Astrocyte of the cerebellum (primary cell): ENCODE data around the gene C3orf22.
"Not testable (repeated sequence)": the region's sequence is repeated elsewhere in the genome, so short reads cannot be mapped to it uniquely, and the experiment has no call there.

Source experiments
- DNase-seq: peaks from one replicate; pipeline ENCODE4 v3.0.0-alpha.2; 2011; ENCODE audit warnings: low read depth
- H3K4me3 ChIP-seq: 2 replicates; pipeline ENCODE4 v1.5.1; 2011; ENCODE audit warnings: mild to moderate bottlenecking, low read depth, low read length, moderate library complexity
- in situ Hi-C: cut with HindIII; loops from 2 replicates; pipeline ENCODE4 v1.10.0; 2017; ENCODE audit warnings: low sequenced_read_pairs
- TF ChIP-seq, protein P1 (sequence below): IDR thresholded peaks from 2 replicates; pipeline ENCODE4 v1.5.1; 2012; ENCODE audit warnings: low read length, low read depth, moderate library complexity, mild to moderate bottlenecking; ENCODE audit errors: missing control alignments

Gene C3orf22

DNA sequence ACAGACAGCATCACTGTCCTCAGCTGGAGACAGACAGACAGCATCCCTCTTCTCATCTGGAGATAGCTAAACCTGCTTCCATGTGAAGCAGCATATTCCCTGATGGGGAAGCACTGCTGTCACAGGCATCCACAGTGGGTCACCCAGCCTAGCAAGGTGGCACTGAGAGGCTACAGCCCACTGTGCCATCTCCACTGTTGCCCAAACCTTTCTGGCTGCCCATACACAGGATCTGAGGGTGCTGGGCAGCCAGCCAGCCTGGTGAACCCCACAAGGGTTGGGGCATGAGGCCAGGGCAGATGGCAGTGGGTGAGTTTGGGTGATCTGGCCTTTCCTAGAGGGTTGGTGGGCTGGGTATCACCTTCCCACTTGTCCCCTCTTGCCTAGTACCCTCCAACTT is 23.1 kb downstream of the C3orf22 start:
- TF ChIP-seq, protein P1, sequence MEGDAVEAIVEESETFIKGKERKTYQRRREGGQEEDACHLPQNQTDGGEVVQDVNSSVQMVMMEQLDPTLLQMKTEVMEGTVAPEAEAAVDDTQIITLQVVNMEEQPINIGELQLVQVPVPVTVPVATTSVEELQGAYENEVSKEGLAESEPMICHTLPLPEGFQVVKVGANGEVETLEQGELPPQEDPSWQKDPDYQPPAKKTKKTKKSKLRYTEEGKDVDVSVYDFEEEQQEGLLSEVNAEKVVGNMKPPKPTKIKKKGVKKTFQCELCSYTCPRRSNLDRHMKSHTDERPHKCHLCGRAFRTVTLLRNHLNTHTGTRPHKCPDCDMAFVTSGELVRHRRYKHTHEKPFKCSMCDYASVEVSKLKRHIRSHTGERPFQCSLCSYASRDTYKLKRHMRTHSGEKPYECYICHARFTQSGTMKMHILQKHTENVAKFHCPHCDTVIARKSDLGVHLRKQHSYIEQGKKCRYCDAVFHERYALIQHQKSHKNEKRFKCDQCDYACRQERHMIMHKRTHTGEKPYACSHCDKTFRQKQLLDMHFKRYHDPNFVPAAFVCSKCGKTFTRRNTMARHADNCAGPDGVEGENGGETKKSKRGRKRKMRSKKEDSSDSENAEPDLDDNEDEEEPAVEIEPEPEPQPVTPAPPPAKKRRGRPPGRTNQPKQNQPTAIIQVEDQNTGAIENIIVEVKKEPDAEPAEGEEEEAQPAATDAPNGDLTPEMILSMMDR, result no peak
- H3K4me3 ChIP-seq, result no peak overlapping the region
- in situ Hi-C loops, result no loop called here
- no peak for DNase-seq

DNA sequence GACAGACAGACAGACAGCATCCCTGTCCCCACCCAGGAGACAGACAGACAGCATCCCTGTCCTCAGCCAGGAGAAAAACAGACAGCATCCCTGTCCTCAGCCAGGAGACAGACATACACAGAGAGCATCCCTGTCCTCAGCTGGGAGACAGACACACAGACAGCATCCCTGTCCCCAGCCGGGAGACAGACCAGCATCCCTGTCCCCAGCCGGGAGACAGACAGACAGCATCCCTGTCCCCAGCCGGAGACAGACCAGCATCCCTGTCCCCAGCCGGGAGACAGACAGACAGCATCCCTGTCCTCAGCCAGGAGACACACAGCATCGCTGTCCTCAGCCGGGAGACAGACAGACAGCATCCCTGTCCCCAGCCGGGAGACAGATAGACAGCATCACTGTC is 24.0 kb downstream of the C3orf22 start:
- H3K4me3 ChIP-seq, in situ Hi-C loops, DNase-seq: not testable (repeated sequence)

- in situ Hi-C loops, result no loop called here
- DNase-seq, result no peak
- TF ChIP-seq, protein P1, result no peak
- H3K4me3 ChIP-seq, result no peak overlapping the region
Measured at GRCh38 chr3:126533506-126533905, 25.2 kb downstream of the C3orf22 start.

DNA sequence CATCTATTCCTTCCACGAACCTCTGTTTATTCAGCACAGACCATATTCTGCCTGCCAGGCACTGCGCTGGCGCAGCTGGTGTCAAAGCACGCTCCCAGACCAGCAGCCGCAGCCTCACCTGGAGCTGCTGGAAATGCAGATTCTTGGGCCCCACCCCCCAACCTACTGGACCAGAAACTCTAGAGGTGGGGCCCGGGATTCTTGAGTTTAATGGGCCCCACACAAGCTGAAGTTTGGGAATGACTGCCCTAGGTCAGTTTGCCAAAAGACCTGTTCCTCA is 27.7 kb downstream of the C3orf22 start:
- no peak for DNase-seq
- in situ Hi-C loops, result no loop called here
- H3K4me3 ChIP-seq, result no peak overlapping the region
- TF ChIP-seq, protein P1, result no peak

- in situ Hi-C loops, result no loop called here
- TF ChIP-seq, protein P1, result no peak
- DNase-seq, result no peak
- no peak overlapping the region for H3K4me3 ChIP-seq
Measured at GRCh38 chr3:126530171-126531050, 28.3 kb downstream of the C3orf22 start.

DNA sequence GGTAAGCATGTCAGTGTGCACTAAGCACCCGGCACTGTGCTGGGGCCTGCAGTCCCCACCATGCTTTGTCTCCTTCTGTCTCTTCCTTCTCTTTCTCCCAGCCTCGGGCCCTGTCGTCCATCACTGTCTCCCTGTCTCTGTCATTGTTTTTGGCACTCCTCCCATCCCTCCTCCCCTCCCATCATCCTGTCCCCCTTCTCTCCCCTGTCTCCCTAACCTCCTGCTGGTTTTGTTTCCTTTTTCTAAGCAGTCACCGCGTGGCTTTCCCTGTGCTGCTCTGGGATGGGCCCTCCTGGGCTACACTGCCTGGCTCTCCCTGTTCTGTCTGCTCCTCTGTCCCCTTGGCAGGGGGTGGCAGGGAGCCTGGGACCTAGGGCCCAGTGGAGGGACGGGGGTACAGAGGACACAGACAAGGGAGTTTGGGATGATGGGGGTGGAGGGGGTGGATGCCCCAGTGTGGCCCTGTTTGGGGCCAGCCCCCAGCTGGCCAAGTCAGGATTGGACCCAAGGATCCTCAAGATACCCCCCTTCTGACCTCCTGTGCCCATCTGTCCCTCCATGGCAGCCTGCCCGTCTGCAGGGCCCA is 29.1 kb downstream of the C3orf22 start:
- H3K4me3 ChIP-seq, result no peak overlapping the region

More for the DNA sequence above, 29.1 kb downstream of the C3orf22 start:
- TF ChIP-seq, protein P1, result no peak
- in situ Hi-C loops, result loop anchor here (10.0 kb wide), 2 partner anchors 145 to 925 kb away; no protein-coding TSS in a partner anchor
- DNase-seq, result no peak
